Stimulated activated CD4-positive, alpha-beta T cell treated with anti-CD3 and anti-CD28 coated beads, Interleukin-12 subunit alpha, Interleukin-12 subunit beta, amount 100 ng/mL, for 48 hours (primary cell): Measurements from ENCODE around the gene SLC49A4.
"Not testable (repeated sequence)": the region's sequence is repeated elsewhere in the genome, so short reads cannot be mapped to it uniquely, and the experiment has no call there.

Source experiments
- DNase-seq, 3 donors: peaks; one replicate each; pipeline ENCODE4 v3.0.0-alpha.2; 2020; ENCODE audit warnings: low read depth in 2 of 3, low spot score in 1 of 3

Gene SLC49A4, protein sequence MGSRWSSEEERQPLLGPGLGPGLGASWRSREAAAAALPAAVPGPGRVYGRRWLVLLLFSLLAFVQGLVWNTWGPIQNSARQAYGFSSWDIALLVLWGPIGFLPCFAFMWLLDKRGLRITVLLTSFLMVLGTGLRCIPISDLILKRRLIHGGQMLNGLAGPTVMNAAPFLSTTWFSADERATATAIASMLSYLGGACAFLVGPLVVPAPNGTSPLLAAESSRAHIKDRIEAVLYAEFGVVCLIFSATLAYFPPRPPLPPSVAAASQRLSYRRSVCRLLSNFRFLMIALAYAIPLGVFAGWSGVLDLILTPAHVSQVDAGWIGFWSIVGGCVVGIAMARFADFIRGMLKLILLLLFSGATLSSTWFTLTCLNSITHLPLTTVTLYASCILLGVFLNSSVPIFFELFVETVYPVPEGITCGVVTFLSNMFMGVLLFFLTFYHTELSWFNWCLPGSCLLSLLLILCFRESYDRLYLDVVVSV

GRCh38 chr3:122794779-122795673, at the start of gene SLC49A4:
Gene SLC49A4 (plus strand): TSS chr3:122795069. CDS start chr3:122795193, 124 bp downstream.
- peak in 2 of 3 donors; percentile 32 to 67 for DNase-seq

- no peak for DNase-seq
Observed at GRCh38 chr3:122745369-122746021, 49.4 kb upstream of the SLC49A4 start.

GRCh38 chr3:122747295-122747694, 47.6 kb upstream of the SLC49A4 start:
- DNase-seq = not testable (repeated sequence)

- no peak for DNase-seq
Observed at GRCh38 chr3:122748347-122748746, 46.5 kb upstream of the SLC49A4 start.

GRCh38 chr3:122754929-122755328, 39.9 kb upstream of the SLC49A4 start:
- DNase-seq = peak in 1 of 3 donors; percentile 17

DNA sequence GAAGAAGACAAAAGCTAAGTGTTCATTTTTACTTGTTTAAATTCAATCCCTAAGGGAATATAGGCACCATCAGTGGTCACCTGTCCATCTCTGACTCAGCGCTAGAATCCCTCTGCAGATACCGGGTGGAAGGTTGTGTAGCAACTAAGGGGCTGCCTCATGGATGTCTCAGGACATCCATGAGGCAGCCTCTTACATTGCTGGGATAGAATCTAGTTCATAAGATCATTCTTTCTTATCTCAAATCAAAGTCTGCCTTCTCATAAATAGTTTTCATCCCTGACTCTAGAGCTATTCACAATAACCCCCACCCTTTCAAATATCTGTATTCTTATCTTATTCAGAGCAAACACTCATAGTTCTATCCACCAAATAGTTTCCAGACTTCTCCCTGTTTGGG, 39.4 kb upstream of the SLC49A4 start:
- DNase-seq = no peak

DNA sequence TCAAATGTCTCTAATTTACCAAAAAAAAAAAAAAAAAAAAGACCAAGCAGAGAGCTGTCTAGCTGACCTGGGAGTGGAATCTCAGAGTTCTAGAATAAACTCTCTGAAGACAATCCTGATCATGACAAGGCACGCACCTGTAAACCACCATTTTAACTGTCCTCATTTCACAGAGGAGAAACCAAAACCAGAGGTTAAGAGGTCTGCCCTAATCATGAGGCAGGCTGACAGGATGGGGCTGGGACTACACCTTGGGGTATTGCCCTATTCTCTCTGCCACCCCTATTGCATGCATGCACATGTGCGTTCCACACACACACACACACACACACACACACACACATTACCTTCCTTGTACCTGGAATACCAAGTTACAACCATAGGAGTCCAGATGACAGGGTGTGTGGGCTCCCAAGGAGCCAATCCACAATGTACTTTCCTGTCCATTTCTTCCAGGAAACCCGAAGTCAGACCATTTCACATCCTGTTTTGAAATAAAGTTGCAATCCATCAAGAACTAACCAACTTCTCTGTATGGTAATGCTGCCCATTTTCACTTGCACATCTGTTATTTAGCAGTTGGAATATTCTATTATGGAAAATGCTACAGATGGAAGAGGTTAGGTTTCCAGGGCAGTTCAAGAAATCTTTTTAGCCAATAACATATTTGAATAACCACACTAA, 35.9 kb upstream of the SLC49A4 start:
- DNase-seq = no peak

- no peak for DNase-seq
Observed at GRCh38 chr3:122760453-122761271, 34.2 kb upstream of the SLC49A4 start.

DNA sequence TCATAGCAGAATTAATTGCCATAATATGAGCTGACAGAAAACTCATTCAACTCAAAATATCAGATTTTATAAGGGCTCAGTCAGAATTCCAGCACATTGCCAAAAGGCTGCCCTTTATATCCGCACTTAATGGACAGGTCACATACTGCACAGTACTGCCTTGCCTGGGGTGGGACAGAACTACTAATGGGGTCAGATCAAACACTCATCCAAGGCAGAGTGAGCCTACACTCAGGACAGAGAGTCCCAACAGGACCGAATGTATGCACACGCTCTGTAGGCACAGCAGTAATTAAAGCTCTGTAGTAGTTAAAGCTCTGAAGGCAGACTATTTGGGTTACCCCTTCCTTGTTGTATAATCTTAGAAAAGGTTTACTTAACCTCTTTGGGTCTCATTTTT, 28.4 kb upstream of the SLC49A4 start:
- DNase-seq = no peak

GRCh38 chr3:122767540-122768372, 27.1 kb upstream of the SLC49A4 start:
- no peak for DNase-seq

DNA sequence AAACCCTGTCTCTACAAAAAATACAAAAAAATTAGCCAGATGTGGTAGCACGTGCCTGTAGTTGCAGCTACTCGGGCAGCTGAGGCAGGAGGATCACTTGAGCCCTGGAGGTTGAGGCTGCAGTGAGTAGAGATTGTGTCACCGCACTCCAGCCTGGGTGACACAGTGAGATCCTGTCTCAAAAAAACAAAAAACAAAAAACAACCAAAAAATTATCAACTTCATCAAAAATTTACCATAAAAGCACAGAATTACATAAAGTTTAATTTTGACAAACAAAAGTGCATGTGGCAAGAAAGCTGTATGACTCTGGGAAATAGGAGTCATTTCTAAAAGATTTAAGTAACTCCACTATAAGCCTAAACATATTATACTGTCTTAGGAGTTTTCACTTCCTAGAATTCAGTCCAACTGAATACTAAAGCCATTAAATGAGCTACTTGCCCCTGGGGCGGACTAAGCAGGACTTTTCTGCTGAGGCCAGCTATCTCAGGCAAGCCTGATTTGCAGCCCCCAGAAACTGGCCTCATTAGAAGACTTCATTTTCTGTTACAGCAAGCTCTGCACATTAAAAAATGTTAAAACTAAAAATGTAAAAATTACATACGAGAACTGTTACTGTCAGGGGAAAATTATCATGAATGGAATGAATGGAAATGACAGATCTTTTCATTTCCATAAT, 24.2 kb upstream of the SLC49A4 start:
- DNase-seq = no peak

DNA sequence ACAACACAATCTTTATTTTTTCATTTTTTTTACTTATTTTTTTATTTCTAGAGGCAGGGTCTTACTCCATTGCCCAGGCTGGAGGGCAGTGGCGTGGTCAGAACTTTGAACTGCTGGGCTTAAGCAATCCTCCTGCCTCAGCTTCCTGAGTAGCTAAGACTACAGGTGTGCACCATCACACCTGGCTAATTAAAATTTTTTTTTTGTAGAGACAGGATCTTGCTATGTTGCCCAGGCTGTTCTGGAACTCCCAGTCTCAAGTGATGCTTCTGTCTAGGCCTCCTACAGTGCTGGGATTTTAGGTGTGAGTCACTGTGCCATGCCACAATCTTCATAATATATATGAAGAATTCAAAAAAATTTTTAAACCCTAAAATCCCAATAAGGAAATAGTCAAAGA, 22.0 kb upstream of the SLC49A4 start:
- DNase-seq = no peak

DNA sequence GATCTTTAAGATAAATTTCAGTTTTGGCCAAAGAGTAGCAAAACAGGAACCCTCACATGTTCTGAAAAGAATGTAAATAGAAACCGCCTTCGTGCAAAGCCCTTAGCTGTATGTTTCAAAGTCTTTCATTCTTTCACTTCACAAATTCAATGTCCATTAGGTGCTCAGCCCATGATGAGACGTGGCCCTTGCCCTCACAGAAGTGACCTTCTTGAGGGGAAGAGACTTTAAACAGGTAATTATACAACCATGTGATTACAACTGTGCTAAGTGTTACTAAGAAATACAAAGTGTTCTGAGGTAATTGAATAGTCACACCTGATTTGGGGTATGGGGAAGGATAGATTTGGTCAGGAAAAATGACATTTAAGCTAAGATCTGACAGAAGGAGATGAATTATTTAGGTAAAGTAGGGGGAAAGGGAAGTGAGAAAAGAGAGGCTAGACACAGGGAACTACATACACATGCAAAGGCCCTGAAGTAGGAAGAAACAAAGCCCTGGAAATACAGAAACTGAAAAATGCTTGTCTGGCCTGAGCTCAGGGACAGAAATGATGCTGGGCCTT, 20.8 kb upstream of the SLC49A4 start:
- no peak for DNase-seq

DNA sequence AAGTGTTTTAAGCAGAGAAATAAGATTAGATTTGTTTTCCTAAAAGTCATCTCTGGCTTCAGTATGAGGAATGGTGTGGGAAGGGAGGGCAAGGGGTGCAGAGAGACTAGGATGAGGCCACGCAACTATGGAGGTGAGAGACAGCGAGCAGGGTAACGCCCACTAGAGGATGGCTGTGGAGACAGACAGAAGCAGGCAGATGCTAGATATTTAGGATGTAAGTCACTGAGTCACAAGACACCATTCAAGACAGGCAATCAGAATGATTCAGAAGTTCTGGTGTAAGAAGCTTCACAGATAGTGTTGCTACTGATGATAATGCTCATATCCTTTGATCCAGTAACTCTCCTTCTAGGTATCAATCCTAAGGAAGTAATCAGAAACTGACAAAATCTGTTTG, 20.3 kb upstream of the SLC49A4 start:
- DNase-seq = no peak

DNA sequence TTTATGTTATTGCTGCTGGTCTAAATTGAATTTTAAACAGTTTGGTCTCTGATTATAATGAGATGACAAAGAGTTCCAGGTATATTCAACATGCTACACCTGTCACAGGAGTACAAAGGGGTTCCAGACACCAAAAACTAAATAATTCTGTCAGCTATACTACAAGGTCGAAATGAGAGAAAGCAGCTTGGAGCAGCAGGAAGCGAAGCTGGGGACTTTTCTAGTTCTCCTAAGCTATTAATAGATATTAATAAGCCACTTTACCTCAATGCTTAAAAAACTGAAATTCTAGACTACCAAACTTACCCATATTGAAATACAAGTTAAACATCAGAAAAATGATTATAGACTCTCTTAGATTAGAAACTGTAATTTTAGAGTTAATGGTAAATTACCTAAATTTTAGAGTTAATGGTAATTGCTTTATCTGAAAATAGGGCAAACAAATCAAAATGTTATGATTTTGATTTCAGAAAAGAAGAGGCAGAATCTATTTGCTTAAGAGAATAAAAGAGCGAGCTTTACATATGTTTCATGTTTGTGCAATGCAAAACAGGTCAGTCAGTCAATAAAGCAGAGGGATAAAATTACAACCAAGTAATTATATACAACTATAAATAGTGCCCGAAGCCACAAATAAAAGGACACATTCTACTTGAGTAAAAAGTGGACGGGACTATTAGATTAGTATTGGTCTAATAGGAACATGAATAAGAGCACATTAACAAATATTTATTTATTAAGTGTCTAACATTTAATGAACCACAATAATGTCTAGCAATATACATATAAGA, 18.0 kb upstream of the SLC49A4 start:
- no peak for DNase-seq

- DNase-seq = no peak
Observed at GRCh38 chr3:122777563-122777962, 17.3 kb upstream of the SLC49A4 start.

DNA sequence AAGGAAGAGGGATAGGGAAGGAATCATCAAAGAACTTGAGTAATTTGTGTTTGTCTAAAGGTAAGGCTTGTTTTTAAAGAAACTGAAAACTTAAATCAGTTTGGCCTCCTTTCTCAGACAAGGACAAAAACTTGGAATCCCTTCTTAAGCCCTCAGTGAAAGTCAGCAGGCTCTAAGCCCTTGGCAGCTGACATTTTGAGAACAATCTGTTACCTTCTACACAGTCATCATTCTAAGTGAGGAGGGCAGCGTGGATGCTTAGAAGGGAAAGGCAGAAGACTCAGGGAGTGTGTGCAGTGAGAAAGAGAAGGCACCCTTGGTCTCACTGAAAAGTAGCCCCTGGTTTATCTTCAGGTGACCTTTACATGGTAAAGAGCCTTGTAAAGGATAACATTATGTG, 12.1 kb upstream of the SLC49A4 start:
- DNase-seq = no peak
